ENCODE results near the gene MYO1D.
A peak's percentile ranks its signal among the peaks of the same experiment; 100 is the strongest.

- TF ChIP-seq CTCF (IDR thresholded peaks at IDR 0.05; ENCODE audit: extremely low read depth in 1 of 2, insufficient read depth in 1 of 2, low read depth in 1 of 2, low read length in 2 of 2) (no peak), POLR2A (IDR thresholded peaks at IDR 0.05; ENCODE audit: low read depth, low read length) (no peak), POLR2AphosphoS5 (IDR thresholded peaks at IDR 0.05; ENCODE audit: insufficient read depth, low read depth, low read length) (no peak), MAX (IDR thresholded peaks at IDR 0.05; ENCODE audit: insufficient read depth, insufficient read length) (no peak), EZH2 (IDR thresholded peaks at IDR 0.05; ENCODE audit: borderline replicate concordance, low read depth, low read length, severe bottlenecking) (no peak), GATA2 (IDR thresholded peaks at IDR 0.05; ENCODE audit: insufficient read depth, insufficient read length, low read depth, low read length) (no peak), FOS (IDR thresholded peaks at IDR 0.05; ENCODE audit: borderline replicate concordance, insufficient read depth, low read length) (peak; percentile 47)
These were observed 24.1 kb downstream of the MYO1D start for GRCh38 chr17:32852811-32853210.
